PC-9 (cell line): ENCODE data around the gene TIAM2. TPM values are rescaled to one million over a fixed set of nuclear protein-coding genes. Genes with fewer than 3 reads are reported as not detected.

Experiments
- BruUV-seq: library from RNA; stranded (reverse); fragments of 400-500 nt; replicated peaks from 2 replicates; lab custom pipeline; 2021; lab: Mats Ljungman, UMichigan
- CTCF ChIA-PET: fragments of 300-600 bp; sonication (Branson Sonifier 250); formaldehyde crosslinking; loops from one replicate; lab custom pipeline; 2022; ENCODE audit warnings: antibody characterized with exemption; lab: Charles Lee
- POLR2A ChIA-PET: fragments of 300-600 bp; sonication (Branson Sonifier 250); formaldehyde crosslinking; loops from one replicate; lab custom pipeline; 2022; ENCODE audit warnings: antibody characterized with exemption; ENCODE audit not compliant: unreplicated experiment; lab: Charles Lee
- DNase-seq, 2 experiments: peaks; one replicate each; pipeline versions ENCODE4 v3.0.0 to v3.0.0-alpha.2; 2015 to 2022; ENCODE audit warnings: mixed read lengths in 1 of 2
- H2AFZ ChIP-seq: fragments of 200-600 bp; sonication (generic); 2 replicates; pipeline ENCODE4 v1.8.1; 2017; ENCODE audit warnings: antibody characterized with exemption
- H3F3A ChIP-seq: fragments of 200-600 bp; sonication (generic); 2 replicates; pipeline ENCODE4 v1.8.1; 2017; ENCODE audit warnings: antibody characterized with exemption, mild to moderate bottlenecking, low read depth; ENCODE audit not compliant: insufficient read depth
- H3K27ac ChIP-seq: fragments of 200-600 bp; sonication (generic); 2 replicates; pipeline ENCODE4 v1.6.1; 2016; ENCODE audit warnings: mixed run types
- H3K27me3 ChIP-seq: fragments of 200-600 bp; sonication (generic); 2 replicates; pipeline ENCODE4 v1.6.1; 2016; ENCODE audit warnings: low read depth, mixed run types; ENCODE audit not compliant: insufficient read depth
- H3K36me3 ChIP-seq: fragments of 200-600 bp; sonication (generic); 2 replicates; pipeline ENCODE4 v1.6.1; 2016; ENCODE audit warnings: low read depth, mixed run types
- H3K4me1 ChIP-seq: fragments of 200-600 bp; sonication (generic); replicated peaks from 2 replicates; pipeline ENCODE4 v1.6.1; 2016; ENCODE audit warnings: mixed run types; ENCODE audit not compliant: insufficient read depth
- H3K4me2 ChIP-seq: fragments of 200-600 bp; sonication (generic); 2 replicates; pipeline ENCODE4 v1.6.1; 2017; ENCODE audit warnings: mixed run types
- H3K4me3 ChIP-seq: fragments of 200-600 bp; sonication (generic); 2 replicates; pipeline ENCODE4 v1.6.1; 2016; ENCODE audit warnings: mixed run types
- H3K79me2 ChIP-seq: fragments of 200-600 bp; sonication (generic); 2 replicates; pipeline ENCODE4 v1.6.1; 2017; ENCODE audit warnings: low read depth, mixed run types
- H3K9me2 ChIP-seq: fragments of 200-600 bp; sonication (generic); 2 replicates; pipeline ENCODE4 v1.8.1; 2017; ENCODE audit warnings: mild to moderate bottlenecking; ENCODE audit not compliant: insufficient read depth
- H3K9me3 ChIP-seq: fragments of 200-600 bp; sonication (generic); 2 replicates; pipeline ENCODE4 v1.8.1; 2016; ENCODE audit warnings: low read depth; ENCODE audit not compliant: insufficient read depth
- H4K20me1 ChIP-seq: fragments of 200-600 bp; sonication (generic); 2 replicates; pipeline ENCODE4 v1.8.1; 2017; ENCODE audit not compliant: insufficient read depth
- EZH2 ChIP-seq: fragments of 200-600 bp; sonication (generic); IDR thresholded peaks from 2 replicates; pipeline ENCODE4 v1.8.0; 2017; ENCODE audit warnings: antibody characterized with exemption, low read depth
- intact Hi-C: fragments of 100-400 bp; cut with micrococcal nuclease; formaldehyde crosslinking; loops from one replicate; pipeline ENCODE4 v1.10.0; 2022; ENCODE audit not compliant: unreplicated experiment
- total RNA-seq: library from RNA; stranded (reverse); gene quantifications from 2 replicates; pipeline ENCODE4 v1.2.3, GENCODE V29; 2021
- TF ChIP-seq, protein P1 (sequence below): fragments of 200-600 bp; sonication (generic); conservative IDR thresholded peaks from 2 replicates; pipeline ENCODE4 v1.6.1; 2017; ENCODE audit warnings: mixed run types, antibody characterized with exemption, mild to moderate bottlenecking, moderate library complexity

TIAM2 gene
- total RNA-seq, 1 experiment from 2014 or later = 11.4 TPM

DNA sequence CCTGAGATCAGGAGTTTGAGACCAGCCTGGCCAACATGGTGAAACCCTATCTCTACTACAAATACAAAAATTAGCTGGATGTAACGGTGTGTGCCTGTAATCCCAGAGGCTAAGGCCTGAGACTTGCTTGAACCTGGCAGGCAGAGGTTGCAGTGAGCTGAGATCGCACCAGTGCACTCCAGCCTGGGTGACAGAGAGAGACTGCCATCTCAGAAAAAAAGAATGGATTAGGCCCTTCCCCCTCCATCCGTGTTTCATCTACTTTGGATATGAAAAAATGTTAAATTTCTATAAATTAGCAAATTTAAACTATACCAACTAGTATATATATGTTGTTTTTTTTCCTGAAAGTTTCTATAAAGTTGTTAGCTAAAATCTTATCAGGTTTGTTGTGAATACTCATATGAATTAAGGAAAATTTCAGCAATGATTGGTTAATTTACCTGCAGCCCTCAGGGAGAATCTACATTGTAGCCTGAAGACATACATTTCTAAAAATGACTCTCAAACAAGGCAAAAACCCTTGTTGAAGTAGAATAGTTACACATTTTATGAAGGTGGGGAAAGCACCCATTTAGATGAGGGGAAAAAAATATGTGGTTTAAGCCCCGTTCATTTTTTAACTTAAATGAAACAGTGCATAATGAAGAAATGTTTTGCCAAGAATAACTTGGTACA lies 120.9 kb downstream of the TIAM2 start:
- no peak for TF ChIP-seq EZH2
- TF ChIP-seq, protein P1, sequence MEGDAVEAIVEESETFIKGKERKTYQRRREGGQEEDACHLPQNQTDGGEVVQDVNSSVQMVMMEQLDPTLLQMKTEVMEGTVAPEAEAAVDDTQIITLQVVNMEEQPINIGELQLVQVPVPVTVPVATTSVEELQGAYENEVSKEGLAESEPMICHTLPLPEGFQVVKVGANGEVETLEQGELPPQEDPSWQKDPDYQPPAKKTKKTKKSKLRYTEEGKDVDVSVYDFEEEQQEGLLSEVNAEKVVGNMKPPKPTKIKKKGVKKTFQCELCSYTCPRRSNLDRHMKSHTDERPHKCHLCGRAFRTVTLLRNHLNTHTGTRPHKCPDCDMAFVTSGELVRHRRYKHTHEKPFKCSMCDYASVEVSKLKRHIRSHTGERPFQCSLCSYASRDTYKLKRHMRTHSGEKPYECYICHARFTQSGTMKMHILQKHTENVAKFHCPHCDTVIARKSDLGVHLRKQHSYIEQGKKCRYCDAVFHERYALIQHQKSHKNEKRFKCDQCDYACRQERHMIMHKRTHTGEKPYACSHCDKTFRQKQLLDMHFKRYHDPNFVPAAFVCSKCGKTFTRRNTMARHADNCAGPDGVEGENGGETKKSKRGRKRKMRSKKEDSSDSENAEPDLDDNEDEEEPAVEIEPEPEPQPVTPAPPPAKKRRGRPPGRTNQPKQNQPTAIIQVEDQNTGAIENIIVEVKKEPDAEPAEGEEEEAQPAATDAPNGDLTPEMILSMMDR = no peak
- CTCF ChIA-PET = interaction anchor here (0.6 kb wide), 1 partner anchor 8 kb away, joined by 3 read pairs; no protein-coding TSS in a partner anchor
- BruUV-seq = no TSS peak

DNA sequence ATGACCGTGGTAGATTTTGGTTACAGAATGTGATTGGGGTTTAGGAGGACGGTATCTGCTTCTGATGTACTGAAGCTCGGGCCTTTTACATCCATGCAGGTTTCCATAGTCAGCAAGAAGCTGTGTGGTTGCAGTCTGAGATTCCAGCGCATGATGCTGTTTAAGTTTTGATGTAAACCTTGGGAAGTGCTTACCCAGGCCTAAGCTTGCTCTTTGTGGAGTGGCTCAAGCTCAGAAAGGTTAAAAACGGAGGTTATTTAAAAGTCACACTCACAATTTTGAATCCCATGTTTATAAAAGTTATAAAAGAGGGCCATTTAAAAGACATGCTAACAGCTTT lies 121.4 kb downstream of the TIAM2 start:
- Histone ChIP-seq H3K4me2 (no peak overlapping the region), H3K79me2 (no peaks in the 10 kb centered on the region), H3K9me3 (no peaks in the 10 kb centered on the region), H3K4me1 (no peaks in the 10 kb centered on the region), H4K20me1 (no peaks in the 10 kb centered on the region; the same call in 1 of the 2 replicates), H3K9me2 (no peaks in the 10 kb centered on the region), H3F3A (no peaks in the 10 kb centered on the region), H3K27ac (no peak overlapping the region), H3K27me3 (no peaks in the 10 kb centered on the region), H2AFZ (no peak overlapping the region), H3K36me3 (no peaks in the 10 kb centered on the region), H3K4me3 (no peak overlapping the region)
- intact Hi-C loops = no loop called here
- BruUV-seq = no TSS peak
- POLR2A ChIA-PET = interaction anchor here (0.6 kb wide), 2 partner anchors 31 to 42 kb away, joined by 5 to 6 read pairs; no protein-coding TSS in a partner anchor
- DNase-seq = no peak
- CTCF ChIA-PET = interaction anchor here (0.6 kb wide), 1 partner anchor 9 kb away, joined by 3 read pairs; no protein-coding TSS in a partner anchor
- no peak for TF ChIP-seq EZH2
- TF ChIP-seq, protein P1 = no peak

More for the DNA sequence above, 120.9 kb downstream of the TIAM2 start:
- Histone ChIP-seq H3F3A (no peaks in the 10 kb centered on the region), H3K4me2 (no peak overlapping the region), H3K9me2 (no peaks in the 10 kb centered on the region), H3K36me3 (no peaks in the 10 kb centered on the region), H3K27me3 (no peaks in the 10 kb centered on the region), H3K4me3 (no peak overlapping the region), H3K9me3 (no peaks in the 10 kb centered on the region), H3K27ac (no peak overlapping the region), H3K4me1 (no peaks in the 10 kb centered on the region), H4K20me1 (no peaks in the 10 kb centered on the region; the same call in 1 of the 2 replicates), H2AFZ (no peak overlapping the region), H3K79me2 (no peaks in the 10 kb centered on the region)
- POLR2A ChIA-PET = no interaction called here
- no peak for DNase-seq
- intact Hi-C loops = no loop called here

DNA sequence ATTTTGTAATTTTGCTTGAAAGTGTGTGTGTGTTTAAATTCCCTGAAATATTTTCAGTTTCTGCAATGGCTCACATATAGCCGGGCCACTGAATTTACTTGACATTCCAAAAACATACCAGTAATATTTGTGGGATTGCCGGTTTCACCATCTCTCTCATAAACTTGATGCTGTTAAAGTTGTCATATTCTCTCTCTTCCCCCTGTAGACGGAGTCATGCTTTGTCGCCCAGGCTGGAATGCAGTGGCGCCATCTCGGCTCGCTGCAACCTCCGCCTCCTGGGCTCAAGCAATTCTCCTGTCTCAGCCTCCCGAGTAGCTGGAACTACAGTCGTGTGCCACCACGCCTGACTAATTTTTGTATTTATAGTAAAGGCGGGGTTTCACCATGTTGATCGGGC lies 122.1 kb downstream of the TIAM2 start:
- H3F3A ChIP-seq = no peaks in the 10 kb centered on the region
- DNase-seq = peak; percentile 38 to 42
- H3K9me2 ChIP-seq = no peaks in the 10 kb centered on the region
- POLR2A ChIA-PET = interaction anchor here (0.6 kb wide), 2 partner anchors 32 to 42 kb away, joined by 5 to 6 read pairs; no protein-coding TSS in a partner anchor
- H3K36me3 ChIP-seq = no peaks in the 10 kb centered on the region
- no peaks in the 10 kb centered on the region for H3K27me3 ChIP-seq
- H3K4me2 ChIP-seq = no peak overlapping the region
- H2AFZ ChIP-seq = no peak overlapping the region
- H3K79me2 ChIP-seq = no peaks in the 10 kb centered on the region
- no peaks in the 10 kb centered on the region for H3K9me3 ChIP-seq
- no peaks in the 10 kb centered on the region for H3K4me1 ChIP-seq
- no TSS peak for BruUV-seq
- TF ChIP-seq, protein P1 = no peak
- TF ChIP-seq EZH2 = no peak
- H4K20me1 ChIP-seq = no peaks in the 10 kb centered on the region; the same call in 1 of the 2 replicates
- CTCF ChIA-PET = no interaction called here
- no peak overlapping the region for H3K4me3 ChIP-seq
- H3K27ac ChIP-seq = no peak overlapping the region
- intact Hi-C loops = no loop called here
